OCI-M2 (cell line): ENCODE results near the gene ARHGAP42.

Experiments used
- DNase-seq: peaks from one replicate; lab custom pipeline; 2025; ENCODE audit not compliant: unreplicated experiment; lab: John Stamatoyannopoulos, UW

Gene ARHGAP42

GRCh38 chr11:100794446-100794845 is 107.4 kb downstream of the ARHGAP42 start:
- DNase-seq, result no peak

DNA sequence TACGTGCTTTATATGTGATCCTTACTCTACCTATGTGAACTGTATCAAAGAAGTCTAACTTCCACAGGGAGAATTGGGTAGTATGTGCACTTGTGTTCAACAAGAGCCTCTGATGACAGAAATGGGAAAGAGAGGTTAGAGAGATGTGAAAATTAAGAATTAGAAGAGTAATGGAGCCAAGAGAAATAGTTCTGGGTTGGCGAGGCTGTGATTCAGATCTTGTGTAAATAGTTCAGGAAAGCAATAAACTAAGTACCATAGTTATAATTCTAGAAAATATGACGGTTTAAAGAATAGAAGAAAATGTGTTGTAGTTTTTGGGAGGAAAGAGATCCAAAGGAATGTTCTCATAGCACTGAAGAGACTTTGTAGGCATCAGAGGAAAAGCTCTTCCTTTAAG is 112.4 kb downstream of the ARHGAP42 start:
- no peak for DNase-seq

- DNase-seq, result no peak
Measured at GRCh38 chr11:100800202-100800601, 113.1 kb downstream of the ARHGAP42 start.

DNA sequence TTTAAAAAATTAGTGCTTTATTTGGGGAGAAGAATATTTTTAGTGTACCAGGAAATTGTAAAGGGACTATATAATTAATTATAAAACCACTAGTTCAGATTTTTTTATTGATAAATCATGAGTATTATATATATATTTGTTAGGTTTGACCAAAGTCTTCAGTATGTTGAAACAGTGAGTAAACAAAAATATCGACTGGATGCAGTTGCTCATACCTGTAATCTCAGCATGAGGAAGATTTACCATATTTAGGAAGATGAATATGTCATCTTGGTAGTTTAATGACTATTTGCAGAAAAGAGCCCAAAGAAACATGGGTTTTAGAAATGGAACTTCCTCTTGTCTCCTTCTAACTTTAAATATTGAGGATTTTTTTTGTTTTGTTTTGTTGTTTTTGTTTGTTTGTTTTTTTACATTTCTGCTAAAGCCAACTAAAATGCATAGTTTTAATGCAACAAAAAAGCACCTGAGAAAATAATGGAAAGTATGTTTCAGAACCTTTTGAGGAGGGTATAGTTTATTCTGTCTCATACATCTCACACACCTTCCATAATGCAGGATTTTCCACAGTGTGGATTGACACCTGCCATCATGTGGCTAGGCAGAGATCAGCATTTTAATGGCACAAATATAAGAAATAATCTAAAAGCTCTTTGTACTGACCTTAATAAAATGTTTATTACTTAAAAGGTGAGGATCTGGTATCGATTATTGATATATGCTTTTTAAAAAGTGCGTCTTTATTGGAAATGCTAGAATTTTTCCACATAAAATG is 114.3 kb downstream of the ARHGAP42 start:
- no peak for DNase-seq

GRCh38 chr11:100805506-100806199 is 118.6 kb downstream of the ARHGAP42 start:
- no peak for DNase-seq

DNA sequence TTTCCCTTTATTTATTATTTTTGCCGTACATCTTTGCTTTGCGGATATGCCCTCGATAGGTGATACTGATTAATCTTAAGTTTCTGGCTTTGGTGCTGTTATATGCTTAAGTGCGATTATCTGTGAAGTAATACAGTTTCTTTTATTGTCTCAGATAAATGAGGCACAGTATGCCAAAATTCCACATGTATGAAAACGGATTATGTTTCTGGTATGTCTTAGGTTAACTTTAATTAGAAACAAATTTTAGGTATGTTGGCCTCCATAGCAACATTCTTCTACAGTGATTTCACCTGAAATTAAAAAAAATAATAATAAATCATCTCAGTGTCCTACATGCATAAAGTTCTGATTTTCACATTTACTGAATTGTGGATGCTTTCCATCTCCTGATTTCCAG is 119.2 kb downstream of the ARHGAP42 start:
- no peak for DNase-seq

DNA sequence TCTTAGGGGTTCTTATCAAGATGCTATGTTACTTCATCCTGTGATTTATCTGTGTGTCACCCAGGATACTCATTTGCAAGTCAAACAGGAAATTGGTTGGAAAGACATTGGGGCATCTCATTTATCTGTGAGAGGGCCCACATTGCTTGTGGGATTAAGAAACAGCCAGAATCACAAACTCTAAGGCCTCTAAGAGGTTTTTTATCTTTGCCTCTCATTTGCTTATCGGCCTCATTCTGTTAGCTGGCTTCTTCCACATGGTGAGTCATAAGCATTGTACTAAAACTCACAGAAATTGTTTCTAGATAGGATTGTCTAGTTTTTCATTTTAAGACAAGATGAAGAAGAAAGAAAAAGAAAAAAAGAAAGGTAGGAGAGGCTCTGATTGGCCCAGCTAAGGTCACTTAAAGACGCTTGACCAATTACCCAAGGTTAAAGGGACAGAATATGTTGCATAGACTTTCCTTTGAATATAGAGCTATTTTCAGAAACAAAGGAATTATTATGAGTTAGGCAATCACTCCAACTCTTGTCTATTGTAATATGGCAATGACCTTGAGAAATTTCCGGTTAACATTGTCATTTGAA is 121.9 kb downstream of the ARHGAP42 start:
- peak; percentile 28 for DNase-seq

GRCh38 chr11:100810146-100810545 is 123.1 kb downstream of the ARHGAP42 start:
- DNase-seq, result no peak

DNA sequence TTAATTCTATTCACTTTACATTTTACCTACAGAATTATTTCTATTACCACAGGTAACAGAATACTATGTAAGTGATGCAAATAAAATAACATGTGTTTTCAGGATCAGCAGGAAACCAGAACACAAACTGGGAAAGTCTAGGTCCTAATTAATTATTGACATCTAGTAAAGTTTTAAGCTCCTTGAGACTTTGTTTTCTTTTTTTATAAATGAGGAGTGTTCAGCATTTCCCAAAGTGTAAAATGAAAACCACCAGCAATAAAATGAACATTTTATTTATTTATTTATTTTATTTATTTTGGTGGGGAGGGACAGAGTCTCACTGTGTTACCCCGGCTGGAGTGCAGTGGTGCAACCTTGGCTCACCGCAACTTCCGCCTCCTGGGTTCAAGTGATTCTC is 123.6 kb downstream of the ARHGAP42 start:
- DNase-seq, result no peak

DNA sequence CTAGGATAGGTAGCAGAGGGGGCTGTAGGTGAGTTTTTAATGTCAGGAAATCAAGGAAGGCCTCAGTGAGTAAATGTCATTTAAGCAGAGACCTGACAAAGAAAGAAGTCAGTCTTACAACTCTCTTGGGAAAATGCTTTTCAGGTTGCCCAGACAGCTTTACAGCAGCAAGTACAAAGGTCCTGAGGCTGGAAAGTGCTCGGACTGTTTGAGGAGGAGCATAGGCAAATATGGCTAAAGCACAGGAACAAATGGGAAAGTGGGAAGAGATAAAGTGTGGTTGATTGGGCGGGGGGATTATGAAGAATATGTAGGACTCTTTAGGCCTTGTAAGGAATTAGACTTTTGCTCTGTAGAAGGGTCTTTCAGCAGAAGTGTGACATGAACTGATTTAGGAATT is 125.4 kb downstream of the ARHGAP42 start:
- no peak for DNase-seq

- DNase-seq, result no peak
Measured at GRCh38 chr11:100815787-100816330, 128.8 kb downstream of the ARHGAP42 start.

DNA sequence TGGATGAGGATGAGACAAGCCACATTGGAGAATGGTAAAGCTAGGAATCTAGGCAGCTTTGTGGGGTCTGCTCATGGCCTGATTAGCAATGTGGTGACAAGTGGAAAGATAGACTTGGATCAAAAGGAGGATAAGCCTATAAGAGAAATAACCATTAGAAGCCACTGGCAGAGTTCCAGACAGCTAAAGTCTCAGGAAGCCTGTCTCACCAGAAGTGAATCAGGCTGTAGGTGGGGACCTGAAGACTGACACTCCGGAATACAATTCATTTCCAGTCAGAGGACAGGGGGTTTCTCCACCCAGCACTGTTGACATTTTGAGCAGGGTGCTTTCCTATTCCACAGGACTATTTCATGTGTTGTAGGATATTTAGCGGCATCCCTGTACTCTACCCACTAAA is 129.7 kb downstream of the ARHGAP42 start:
- no peak for DNase-seq

- DNase-seq, result no peak
Measured at GRCh38 chr11:100817620-100818019, 130.5 kb downstream of the ARHGAP42 start.

DNA sequence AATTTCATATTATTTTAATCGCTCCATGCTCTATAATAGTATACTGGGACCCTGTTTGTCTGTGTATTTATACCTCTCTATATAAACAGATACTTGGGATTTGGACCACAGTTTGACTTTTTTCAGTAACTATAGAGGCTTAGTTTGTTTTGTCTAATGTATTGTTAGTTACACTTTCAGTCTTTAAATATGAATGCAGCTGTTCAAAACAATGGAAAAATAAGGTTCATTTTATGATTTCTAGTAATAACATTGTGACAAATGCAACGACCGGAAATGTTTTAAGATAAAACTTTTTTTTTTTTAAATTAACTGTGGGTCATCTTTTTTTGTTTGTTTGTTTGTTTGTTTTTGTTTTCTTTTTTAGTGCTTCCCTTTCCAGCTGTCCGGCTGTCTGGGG is 133.5 kb downstream of the ARHGAP42 start:
- no peak for DNase-seq

- DNase-seq, result no peak
Measured at GRCh38 chr11:100821198-100821597, 134.1 kb downstream of the ARHGAP42 start.

- no peak for DNase-seq
Measured at GRCh38 chr11:100823360-100823759, 136.3 kb downstream of the ARHGAP42 start.

- no peak for DNase-seq
Measured at GRCh38 chr11:100824041-100824809, 137.1 kb downstream of the ARHGAP42 start.

GRCh38 chr11:100825626-100826025 is 138.5 kb downstream of the ARHGAP42 start:
- DNase-seq, result no peak

DNA sequence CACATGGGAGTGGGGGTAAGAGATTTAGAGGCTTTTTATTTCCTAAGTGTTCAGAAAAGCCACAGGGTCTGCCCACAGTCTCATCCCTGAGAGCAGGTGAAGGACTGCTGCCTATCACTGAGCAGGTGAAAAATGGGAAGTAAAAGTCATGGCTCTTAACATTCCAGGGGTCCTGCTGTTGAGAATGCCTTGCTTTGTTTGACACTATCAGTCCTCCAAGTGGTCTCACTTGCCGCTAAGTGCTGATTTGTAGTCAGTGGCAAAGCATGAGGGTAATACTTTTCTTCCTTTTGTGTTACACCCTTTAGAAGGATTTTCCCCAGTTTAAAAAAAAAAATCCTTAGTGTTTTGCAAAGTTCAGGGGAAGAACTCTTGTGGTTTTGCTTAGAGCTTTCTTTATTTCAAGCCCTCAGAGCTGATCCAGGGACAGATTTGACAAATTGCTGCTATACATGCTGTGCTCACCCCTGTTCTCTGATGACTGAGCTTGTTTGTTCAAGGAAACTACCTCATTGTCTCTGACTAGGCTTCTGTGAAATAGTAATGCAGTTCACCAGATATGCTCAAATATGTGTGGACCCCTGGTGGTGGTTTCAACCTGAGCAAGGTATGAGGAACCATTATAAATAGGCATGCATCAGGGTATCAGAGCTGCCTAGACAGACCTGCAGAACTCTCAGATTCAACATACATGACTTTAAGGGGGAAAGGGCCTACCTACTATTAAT is 141.0 kb downstream of the ARHGAP42 start:
- DNase-seq, result no peak

DNA sequence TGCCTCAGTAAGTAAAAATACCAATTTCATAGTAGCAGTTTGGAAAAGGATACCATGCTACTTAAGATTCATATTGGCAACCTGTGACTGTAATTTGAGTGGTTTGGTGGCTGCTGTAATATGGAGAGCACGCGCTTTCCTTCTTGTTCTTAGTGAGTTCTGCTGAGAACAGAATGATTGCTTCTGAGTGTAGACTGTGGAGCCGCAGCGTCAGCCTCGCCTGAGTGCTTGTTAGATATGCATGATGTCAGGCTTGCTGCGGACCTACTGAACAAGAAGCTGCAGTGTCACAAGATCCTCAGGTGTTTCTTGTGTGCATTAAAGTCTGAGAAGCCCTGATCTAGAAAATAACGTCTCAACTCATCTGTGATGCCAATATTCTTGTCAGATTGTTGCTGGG is 143.2 kb downstream of the ARHGAP42 start:
- no peak for DNase-seq
